WTC11 (cell line): Measurements from ENCODE around the gene RNASEH1. TPM values are rescaled to one million over a fixed set of nuclear protein-coding genes. Genes with fewer than 3 reads are reported as not detected.

ENCODE experiments used
- ATAC-seq: fragments of 200-7000 bp; cut with Tn5 transposase; 2 replicates; pipeline ENCODE4 v1.10.0; 2021; ENCODE audit warnings: mild to moderate bottlenecking, moderate library complexity
- CTCF ChIA-PET: fragments of 300-600 bp; sonication (Branson Sonifier 250); formaldehyde crosslinking; loops from one replicate; lab custom pipeline; 2021; ENCODE audit warnings: antibody characterized with exemption; lab: Charles Lee
- POLR2A ChIA-PET: fragments of 350-600 bp; sonication (Branson Sonifier 250); formaldehyde crosslinking; loops from one replicate; lab custom pipeline; 2021; ENCODE audit warnings: antibody characterized with exemption; lab: Charles Lee
- DNase-seq: peaks from one replicate; pipeline ENCODE4 v3.0.0; 2021; ENCODE audit warnings: low spot score
- H3K27ac Mint-ChIP-seq: 2 replicates; pipeline ENCODE4 v1.8.0; 2021; ENCODE audit warnings: mixed read lengths
- H3K27me3 Mint-ChIP-seq: 2 replicates; pipeline ENCODE4 v1.8.0; 2021; ENCODE audit warnings: low read depth, mild to moderate bottlenecking, moderate library complexity, mixed read lengths
- H3K36me3 Mint-ChIP-seq: 2 replicates; pipeline ENCODE4 v1.8.0; 2021; ENCODE audit warnings: mixed read lengths
- H3K4me1 Mint-ChIP-seq: 2 replicates; pipeline ENCODE4 v1.8.0; 2022; ENCODE audit warnings: mixed read lengths
- H3K4me3 Mint-ChIP-seq: 2 replicates; pipeline ENCODE4 v1.8.0; 2021; ENCODE audit warnings: mild to moderate bottlenecking, moderate library complexity, mixed read lengths
- H3K9me3 Mint-ChIP-seq: 2 replicates; pipeline ENCODE4 v1.8.0; 2021; ENCODE audit warnings: mixed read lengths
- ATF1 ChIP-seq: sonication (generic); formaldehyde crosslinking; IDR thresholded peaks from 2 replicates; pipeline ENCODE4 v1.8.1; 2023; ENCODE audit warnings: mild to moderate bottlenecking, moderate library complexity, missing genetic modification reagents
- CBFB ChIP-seq: sonication (generic); formaldehyde crosslinking; IDR thresholded peaks from 2 replicates; pipeline ENCODE4 v1.8.1; 2022; ENCODE audit warnings: mild to moderate bottlenecking, low read depth, missing genetic modification reagents
- CREB1 ChIP-seq: sonication (generic); formaldehyde crosslinking; IDR thresholded peaks from 2 replicates; pipeline ENCODE4 v1.8.0; 2023; ENCODE audit warnings: mild to moderate bottlenecking, missing genetic modification reagents
- E2F5 ChIP-seq: sonication (generic); formaldehyde crosslinking; IDR thresholded peaks from 2 replicates; pipeline ENCODE4 v1.8.1; 2022; ENCODE audit warnings: mild to moderate bottlenecking, moderate library complexity, missing genetic modification reagents
- ELF4 ChIP-seq: sonication (generic); formaldehyde crosslinking; IDR thresholded peaks from 2 replicates; pipeline ENCODE4 v1.8.1; 2022; ENCODE audit warnings: low read depth, mild to moderate bottlenecking, moderate library complexity, missing genetic modification reagents
- KAT7 ChIP-seq: sonication (generic); formaldehyde crosslinking; IDR thresholded peaks from 2 replicates; pipeline ENCODE4 v1.8.1; 2023; ENCODE audit warnings: missing genetic modification reagents, mild to moderate bottlenecking, borderline replicate concordance
- NR1H2 ChIP-seq: sonication (generic); formaldehyde crosslinking; IDR thresholded peaks from 2 replicates; pipeline ENCODE4 v1.9.0; 2021; ENCODE audit warnings: mild to moderate bottlenecking, moderate library complexity, missing genetic modification reagents
- PREB ChIP-seq: sonication (generic); formaldehyde crosslinking; IDR thresholded peaks from 2 replicates; pipeline ENCODE4 v1.8.1; 2022; ENCODE audit warnings: mild to moderate bottlenecking, missing genetic modification reagents, moderate library complexity, borderline replicate concordance
- SMAD3 ChIP-seq: sonication (generic); formaldehyde crosslinking; IDR thresholded peaks from 2 replicates; pipeline ENCODE4 v1.8.0; 2022; ENCODE audit warnings: missing genetic modification reagents, mild to moderate bottlenecking, borderline replicate concordance
- TEAD4 ChIP-seq: sonication (generic); formaldehyde crosslinking; IDR thresholded peaks from 2 replicates; pipeline ENCODE4 v1.8.0; 2022; ENCODE audit warnings: mild to moderate bottlenecking, missing genetic modification reagents
- ZNF121 ChIP-seq: sonication (generic); formaldehyde crosslinking; IDR thresholded peaks from 2 replicates; pipeline ENCODE4 v1.8.0; 2023; ENCODE audit warnings: missing genetic modification reagents
- ZNF423 ChIP-seq: fragments of 250-450 bp; sonication (Bioruptor Pico); IDR thresholded peaks from 2 replicates; pipeline ENCODE4 v2.1.2; 2022; ENCODE audit warnings: mild to moderate bottlenecking, moderate library complexity
- ZNF671 ChIP-seq: fragments of 250-450 bp; sonication (Bioruptor Pico); IDR thresholded peaks from 2 replicates; pipeline ENCODE4 v1.8.0; 2021; ENCODE audit warnings: mild to moderate bottlenecking
- total RNA-seq: library from RNA; stranded (reverse); gene quantifications from 3 replicates; pipeline ENCODE4 v1.2.3, GENCODE V29; 2021
- TF ChIP-seq, protein P1 (sequence below): sonication (generic); formaldehyde crosslinking; IDR thresholded peaks from 2 replicates; pipeline ENCODE4 v1.8.0; 2023; ENCODE audit warnings: missing genetic modification reagents, mild to moderate bottlenecking, borderline replicate concordance
- TF ChIP-seq, protein P2 (sequence below): sonication (generic); formaldehyde crosslinking; IDR thresholded peaks from 2 replicates; pipeline ENCODE4 v1.8.1; 2023; ENCODE audit warnings: mild to moderate bottlenecking, missing genetic modification reagents, moderate library complexity
- TF ChIP-seq, protein P3 (sequence below): fragments of 250-450 bp; sonication (Bioruptor Pico); IDR thresholded peaks from 2 replicates; pipeline ENCODE4 v1.9.0; 2021; ENCODE audit warnings: mild to moderate bottlenecking
- TF ChIP-seq, protein P4 (sequence below): sonication (generic); formaldehyde crosslinking; IDR thresholded peaks from 2 replicates; pipeline ENCODE4 v1.8.0; 2022; ENCODE audit warnings: missing genetic modification reagents
- TF ChIP-seq, protein P5 (sequence below): fragments of 250-450 bp; sonication (Bioruptor Pico); IDR thresholded peaks from 2 replicates; pipeline ENCODE4 v1.9.0; 2021; ENCODE audit warnings: moderate library complexity, mild to moderate bottlenecking, inconsistent platforms, borderline replicate concordance

RNASEH1 gene
- total RNA-seq, 1 experiment from 2014 or later: 44.4 TPM

GRCh38 chr2:3606370-3607201, 48.5 kb upstream of the RNASEH1 start:
- Mint-ChIP-seq H3K36me3 (no peaks in the 10 kb centered on the region), H3K4me3 (no peak overlapping the region), H3K27ac (no peak overlapping the region), H3K27me3 (peaks cover 4% of the 10 kb centered on the region; the same call in 1 of the 2 replicates), H3K4me1 (peaks cover 6% of the 10 kb centered on the region; the same call in 1 of the 2 replicates), H3K9me3 (no peaks in the 10 kb centered on the region)
- CTCF ChIA-PET: no interaction called here
- POLR2A ChIA-PET: no interaction called here
- ATAC-seq (no peak), DNase-seq (no peak)
- TF ChIP-seq ZNF671 (no peak), ZNF423 (CRISPR knock-in tag) (no peak), TEAD4 (CRISPR knock-in tag) (no peak), ZNF121 (CRISPR knock-in tag) (no peak), KAT7 (CRISPR knock-in tag) (no peak), NR1H2 (CRISPR knock-in tag) (no peak), PREB (no peak), ELF4 (CRISPR knock-in tag) (no peak), SMAD3 (CRISPR knock-in tag) (no peak), CREB1 (CRISPR knock-in tag) (no peak), CBFB (CRISPR knock-in tag) (no peak), ATF1 (CRISPR knock-in tag) (no peak), E2F5 (CRISPR knock-in tag) (no peak)
- TF ChIP-seq, protein P1, sequence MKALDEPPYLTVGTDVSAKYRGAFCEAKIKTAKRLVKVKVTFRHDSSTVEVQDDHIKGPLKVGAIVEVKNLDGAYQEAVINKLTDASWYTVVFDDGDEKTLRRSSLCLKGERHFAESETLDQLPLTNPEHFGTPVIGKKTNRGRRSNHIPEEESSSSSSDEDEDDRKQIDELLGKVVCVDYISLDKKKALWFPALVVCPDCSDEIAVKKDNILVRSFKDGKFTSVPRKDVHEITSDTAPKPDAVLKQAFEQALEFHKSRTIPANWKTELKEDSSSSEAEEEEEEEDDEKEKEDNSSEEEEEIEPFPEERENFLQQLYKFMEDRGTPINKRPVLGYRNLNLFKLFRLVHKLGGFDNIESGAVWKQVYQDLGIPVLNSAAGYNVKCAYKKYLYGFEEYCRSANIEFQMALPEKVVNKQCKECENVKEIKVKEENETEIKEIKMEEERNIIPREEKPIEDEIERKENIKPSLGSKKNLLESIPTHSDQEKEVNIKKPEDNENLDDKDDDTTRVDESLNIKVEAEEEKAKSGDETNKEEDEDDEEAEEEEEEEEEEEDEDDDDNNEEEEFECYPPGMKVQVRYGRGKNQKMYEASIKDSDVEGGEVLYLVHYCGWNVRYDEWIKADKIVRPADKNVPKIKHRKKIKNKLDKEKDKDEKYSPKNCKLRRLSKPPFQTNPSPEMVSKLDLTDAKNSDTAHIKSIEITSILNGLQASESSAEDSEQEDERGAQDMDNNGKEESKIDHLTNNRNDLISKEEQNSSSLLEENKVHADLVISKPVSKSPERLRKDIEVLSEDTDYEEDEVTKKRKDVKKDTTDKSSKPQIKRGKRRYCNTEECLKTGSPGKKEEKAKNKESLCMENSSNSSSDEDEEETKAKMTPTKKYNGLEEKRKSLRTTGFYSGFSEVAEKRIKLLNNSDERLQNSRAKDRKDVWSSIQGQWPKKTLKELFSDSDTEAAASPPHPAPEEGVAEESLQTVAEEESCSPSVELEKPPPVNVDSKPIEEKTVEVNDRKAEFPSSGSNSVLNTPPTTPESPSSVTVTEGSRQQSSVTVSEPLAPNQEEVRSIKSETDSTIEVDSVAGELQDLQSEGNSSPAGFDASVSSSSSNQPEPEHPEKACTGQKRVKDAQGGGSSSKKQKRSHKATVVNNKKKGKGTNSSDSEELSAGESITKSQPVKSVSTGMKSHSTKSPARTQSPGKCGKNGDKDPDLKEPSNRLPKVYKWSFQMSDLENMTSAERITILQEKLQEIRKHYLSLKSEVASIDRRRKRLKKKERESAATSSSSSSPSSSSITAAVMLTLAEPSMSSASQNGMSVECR (CRISPR knock-in tag): no peak
- TF ChIP-seq, protein P2, sequence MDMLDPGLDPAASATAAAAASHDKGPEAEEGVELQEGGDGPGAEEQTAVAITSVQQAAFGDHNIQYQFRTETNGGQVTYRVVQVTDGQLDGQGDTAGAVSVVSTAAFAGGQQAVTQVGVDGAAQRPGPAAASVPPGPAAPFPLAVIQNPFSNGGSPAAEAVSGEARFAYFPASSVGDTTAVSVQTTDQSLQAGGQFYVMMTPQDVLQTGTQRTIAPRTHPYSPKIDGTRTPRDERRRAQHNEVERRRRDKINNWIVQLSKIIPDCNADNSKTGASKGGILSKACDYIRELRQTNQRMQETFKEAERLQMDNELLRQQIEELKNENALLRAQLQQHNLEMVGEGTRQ: no peak
- TF ChIP-seq, protein P3, sequence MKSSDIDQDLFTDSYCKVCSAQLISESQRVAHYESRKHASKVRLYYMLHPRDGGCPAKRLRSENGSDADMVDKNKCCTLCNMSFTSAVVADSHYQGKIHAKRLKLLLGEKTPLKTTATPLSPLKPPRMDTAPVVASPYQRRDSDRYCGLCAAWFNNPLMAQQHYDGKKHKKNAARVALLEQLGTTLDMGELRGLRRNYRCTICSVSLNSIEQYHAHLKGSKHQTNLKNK (CRISPR knock-in tag): no peak
- TF ChIP-seq, protein P4, sequence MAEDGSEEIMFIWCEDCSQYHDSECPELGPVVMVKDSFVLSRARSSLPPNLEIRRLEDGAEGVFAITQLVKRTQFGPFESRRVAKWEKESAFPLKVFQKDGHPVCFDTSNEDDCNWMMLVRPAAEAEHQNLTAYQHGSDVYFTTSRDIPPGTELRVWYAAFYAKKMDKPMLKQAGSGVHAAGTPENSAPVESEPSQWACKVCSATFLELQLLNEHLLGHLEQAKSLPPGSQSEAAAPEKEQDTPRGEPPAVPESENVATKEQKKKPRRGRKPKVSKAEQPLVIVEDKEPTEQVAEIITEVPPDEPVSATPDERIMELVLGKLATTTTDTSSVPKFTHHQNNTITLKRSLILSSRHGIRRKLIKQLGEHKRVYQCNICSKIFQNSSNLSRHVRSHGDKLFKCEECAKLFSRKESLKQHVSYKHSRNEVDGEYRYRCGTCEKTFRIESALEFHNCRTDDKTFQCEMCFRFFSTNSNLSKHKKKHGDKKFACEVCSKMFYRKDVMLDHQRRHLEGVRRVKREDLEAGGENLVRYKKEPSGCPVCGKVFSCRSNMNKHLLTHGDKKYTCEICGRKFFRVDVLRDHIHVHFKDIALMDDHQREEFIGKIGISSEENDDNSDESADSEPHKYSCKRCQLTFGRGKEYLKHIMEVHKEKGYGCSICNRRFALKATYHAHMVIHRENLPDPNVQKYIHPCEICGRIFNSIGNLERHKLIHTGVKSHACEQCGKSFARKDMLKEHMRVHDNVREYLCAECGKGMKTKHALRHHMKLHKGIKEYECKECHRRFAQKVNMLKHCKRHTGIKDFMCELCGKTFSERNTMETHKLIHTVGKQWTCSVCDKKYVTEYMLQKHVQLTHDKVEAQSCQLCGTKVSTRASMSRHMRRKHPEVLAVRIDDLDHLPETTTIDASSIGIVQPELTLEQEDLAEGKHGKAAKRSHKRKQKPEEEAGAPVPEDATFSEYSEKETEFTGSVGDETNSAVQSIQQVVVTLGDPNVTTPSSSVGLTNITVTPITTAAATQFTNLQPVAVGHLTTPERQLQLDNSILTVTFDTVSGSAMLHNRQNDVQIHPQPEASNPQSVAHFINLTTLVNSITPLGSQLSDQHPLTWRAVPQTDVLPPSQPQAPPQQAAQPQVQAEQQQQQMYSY (CRISPR knock-in tag): no peak
- TF ChIP-seq, protein P5, sequence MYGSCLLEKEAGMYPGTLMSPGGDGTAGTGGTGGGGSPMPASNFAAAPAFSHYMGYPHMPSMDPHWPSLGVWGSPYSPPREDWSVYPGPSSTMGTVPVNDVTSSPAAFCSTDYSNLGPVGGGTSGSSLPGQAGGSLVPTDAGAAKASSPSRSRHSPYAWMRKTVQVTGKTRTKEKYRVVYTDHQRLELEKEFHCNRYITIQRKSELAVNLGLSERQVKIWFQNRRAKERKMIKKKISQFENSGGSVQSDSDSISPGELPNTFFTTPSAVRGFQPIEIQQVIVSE (CRISPR knock-in tag): no peak
